AG04449 (cell line): Measurements from ENCODE around the gene MYH8.

Experiments used
- CTCF ChIA-PET: fragments of 350-600 bp; formaldehyde crosslinking; extraction: SDS; loops from one replicate; lab custom pipeline; 2021; ENCODE audit warnings: antibody characterized with exemption; lab: Yijun Ruan, JAX
- POLR2A ChIA-PET: fragments of 400-600, 350-600 bp; formaldehyde crosslinking; extraction: SDS; loops from one replicate; lab custom pipeline; 2020; ENCODE audit warnings: antibody characterized with exemption, inconsistent platforms; lab: Yijun Ruan, JAX
- DNase-seq: peaks from one replicate; pipeline ENCODE4 v3.0.0-alpha.2; 2010; ENCODE audit warnings: low read depth, low spot score
- H3K4me3 ChIP-seq: 2 replicates; pipeline ENCODE4 v1.5.1; 2011; ENCODE audit warnings: low read depth, mild to moderate bottlenecking, control low read depth, low read length
- CTCF ChIP-seq: IDR thresholded peaks from one replicate; pipeline ENCODE4 v1.5.1; 2011; ENCODE audit warnings: mild to moderate bottlenecking, moderate library complexity, low read length, control low read depth, inconsistent platforms; ENCODE audit not compliant: insufficient read depth; ENCODE audit errors: missing control alignments

The MYH8 gene

GRCh38 chr17:10421900-10422542 is at the start of gene MYH8:
TSS of gene MYH8 (minus strand) at chr17:10421950. CDS start at chr17:10420227, 1,723 bp downstream.
- ChIA-PET CTCF (no interaction called here), POLR2A (no interaction called here)
- H3K4me3 ChIP-seq: no peak within 1 kb of the TSS
- DNase-seq: no peak
- TF ChIP-seq CTCF: no peak

- no peak within 1 kb of the TSS for H3K4me3 ChIP-seq
- DNase-seq: no peak
- ChIA-PET POLR2A (no interaction called here), CTCF (interaction anchor here (1.0 kb wide), 1 partner anchor 9 kb away, joined by 3 read pairs; no protein-coding TSS in a partner anchor)
- no peak for TF ChIP-seq CTCF
Observed at GRCh38 chr17:10469459-10469858, 47.7 kb upstream of the MYH8 start, which contains the start of gene MYH4. TSS of gene MYH4 (minus strand) at chr17:10469559. CDS start at chr17:10466745, 2,814 bp downstream.

- no peak overlapping the region for H3K4me3 ChIP-seq
- POLR2A ChIA-PET: no interaction called here
- no peak for DNase-seq
Observed at GRCh38 chr17:10463402-10463801, 41.7 kb upstream of the MYH8 start.

GRCh38 chr17:10460062-10460461 is 38.3 kb upstream of the MYH8 start:
- no peak for TF ChIP-seq CTCF
- DNase-seq: no peak
- no peak overlapping the region for H3K4me3 ChIP-seq
- CTCF ChIA-PET: no interaction called here
- POLR2A ChIA-PET: no interaction called here

More at GRCh38 chr17:10463402-10463801, 41.7 kb upstream of the MYH8 start:
- CTCF ChIA-PET: no interaction called here
- no peak for TF ChIP-seq CTCF

- CTCF ChIA-PET: no interaction called here
- no peak for DNase-seq
- TF ChIP-seq CTCF: no peak
- H3K4me3 ChIP-seq: no peak overlapping the region
- POLR2A ChIA-PET: no interaction called here
Observed at GRCh38 chr17:10458701-10459100, 37.0 kb upstream of the MYH8 start.

GRCh38 chr17:10457952-10458351 is 36.2 kb upstream of the MYH8 start:
- ChIA-PET CTCF (no interaction called here), POLR2A (no interaction called here)
- no peak overlapping the region for H3K4me3 ChIP-seq
- no peak for DNase-seq
- no peak for TF ChIP-seq CTCF
